GM19463 (cell line): ENCODE results near the gene WWOX.
"Not testable (repeated sequence)": the region's sequence is repeated elsewhere in the genome, so short reads cannot be mapped to it uniquely, and the experiment has no call there.

ENCODE experiments used
- ATAC-seq: cut with Tn5 transposase; IDR thresholded peaks from one replicate; pipeline ENCODE4 v1.9.1; 2021; ENCODE audit warnings: mild to moderate bottlenecking, moderate library complexity; ENCODE audit not compliant: unreplicated experiment

Gene WWOX

DNA sequence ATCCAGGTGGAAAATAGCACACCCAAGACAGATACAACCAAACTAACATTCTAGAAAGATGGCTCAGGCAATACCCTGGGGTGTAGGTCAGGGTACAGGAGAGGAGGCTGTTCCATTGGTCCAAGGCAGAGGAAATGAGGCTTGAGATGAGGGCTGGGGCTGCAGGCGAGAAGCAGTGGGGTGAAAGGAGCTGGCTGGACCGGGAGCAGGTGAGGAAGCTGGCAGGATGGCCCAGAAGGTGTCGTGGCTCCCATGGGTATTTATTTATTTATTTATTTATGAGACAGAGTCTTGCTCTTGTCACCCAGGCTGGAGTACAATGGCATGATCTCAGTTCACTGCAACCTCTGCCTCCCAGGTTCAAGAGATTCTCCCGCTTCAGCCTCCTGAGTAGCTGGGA is 1161.4 kb downstream of the WWOX start:
- not testable (repeated sequence) for ATAC-seq

DNA sequence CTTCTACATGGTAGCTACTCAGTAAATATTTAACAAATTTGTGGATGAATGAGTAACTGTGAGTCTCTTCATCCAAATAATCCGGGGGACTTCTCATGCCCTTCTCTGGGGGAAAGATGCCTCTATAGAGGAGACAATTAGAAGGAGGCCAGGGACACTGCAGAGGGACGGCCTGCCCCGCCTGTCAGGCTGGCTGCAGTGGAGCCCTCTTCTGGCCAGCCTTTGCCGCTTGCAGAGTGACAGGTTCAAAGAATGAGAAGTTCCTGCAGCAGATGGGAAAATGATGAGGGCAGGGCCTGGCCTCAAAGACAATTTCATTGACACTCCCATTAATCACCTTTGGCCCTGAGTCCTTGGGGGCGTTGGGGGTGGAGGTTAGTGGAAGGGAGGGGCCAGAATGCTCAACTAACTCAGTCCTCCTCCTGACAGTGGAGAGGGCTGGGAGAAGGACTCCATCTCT is 1162.1 kb downstream of the WWOX start:
- ATAC-seq = no peak

DNA sequence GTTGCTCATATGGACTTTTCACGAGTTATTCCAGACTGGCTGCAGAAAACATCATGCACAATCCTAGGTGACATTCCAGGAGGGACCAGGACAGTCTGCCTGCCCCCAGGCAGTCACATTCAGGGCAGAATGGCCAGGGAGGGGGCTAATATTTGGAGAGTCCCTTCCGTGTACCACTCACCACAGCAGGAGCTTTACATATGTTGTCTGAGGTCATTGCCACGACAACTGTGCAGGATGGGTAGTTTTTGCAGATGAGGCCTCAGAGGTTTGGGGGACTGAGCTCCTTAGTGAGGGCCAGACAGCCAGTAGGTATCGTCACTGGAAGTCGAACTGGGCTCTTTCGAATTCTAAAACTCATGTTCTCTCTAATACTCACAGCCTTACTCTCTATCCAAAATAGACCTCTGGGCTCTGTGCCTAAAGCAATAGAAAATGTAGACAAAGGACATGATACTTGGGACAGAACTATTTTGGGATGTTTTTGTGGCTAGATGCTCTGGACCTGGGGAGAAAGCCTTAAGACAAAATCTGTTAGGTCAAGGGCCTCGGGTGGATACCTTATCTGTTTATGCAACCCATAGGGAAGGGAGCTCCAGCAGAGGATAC is 1162.6 kb downstream of the WWOX start:
- ATAC-seq = no peak
